Measurements from ENCODE around the gene PHYHIPL.

DNA sequence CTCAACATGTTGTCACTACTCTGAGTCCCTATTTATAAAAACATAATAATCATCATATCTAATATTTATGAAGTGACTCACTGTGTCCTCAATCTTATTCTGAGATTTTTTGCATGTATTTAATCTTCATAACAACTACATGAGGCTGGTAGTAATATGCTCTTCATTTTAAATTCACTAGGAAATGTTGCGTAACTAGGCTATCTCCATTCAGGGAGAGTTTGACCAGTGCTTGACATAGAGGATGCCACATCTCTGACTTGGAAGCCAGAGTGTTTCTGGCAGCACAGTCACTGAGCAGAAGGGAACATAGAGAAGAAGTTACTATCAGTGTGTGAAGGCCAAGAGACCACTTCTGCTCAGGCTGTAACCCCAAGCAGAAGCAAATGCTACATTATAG lies 97.0 kb downstream of the PHYHIPL start:
- TF ChIP-seq POLR2AphosphoS5 (IDR thresholded peaks at IDR 0.05; ENCODE audit: borderline replicate concordance, low read depth, low read length): no peak
- no peak for TF ChIP-seq EZH2 (IDR thresholded peaks at IDR 0.05)

Measured in SK-N-MC (cell line).